HL-60 (cell line): ENCODE results near the gene TOMM40.

ENCODE experiments used
- DNase-seq, 2 experiments: peaks; one replicate each; pipeline ENCODE4 v3.0.0-alpha.2; 2010 to 2020; ENCODE audit warnings: low read depth in 1 of 2, low spot score in 1 of 2
- H3K27ac ChIP-seq: fragments of 250-450 bp; sonication (Bioruptor Pico); replicated peaks from 2 replicates; pipeline ENCODE4 v1.5.1; 2020; ENCODE audit warnings: mild to moderate bottlenecking, moderate library complexity
- H3K27me3 ChIP-seq: fragments of 250-450 bp; sonication (Bioruptor Pico); 2 replicates; pipeline ENCODE4 v1.5.1; 2021; ENCODE audit warnings: mild to moderate bottlenecking, moderate library complexity; ENCODE audit not compliant: insufficient read depth, poor library complexity, severe bottlenecking
- H3K4me3 ChIP-seq: replicated peaks from 2 replicates; pipeline ENCODE4 v1.5.1; 2011; ENCODE audit warnings: mild to moderate bottlenecking, control low read depth, low read length; ENCODE audit not compliant: insufficient read depth
- GABPA ChIP-seq: IDR thresholded peaks from 2 replicates; pipeline ENCODE4 v1.6.1; 2012; ENCODE audit warnings: low read depth
- POLR2AphosphoS5 ChIP-seq: IDR thresholded peaks from 2 replicates; pipeline ENCODE4 v1.6.1; 2012; ENCODE audit warnings: low read depth
- SPI1 ChIP-seq: IDR thresholded peaks from 2 replicates; pipeline ENCODE4 v1.6.1; 2012; ENCODE audit warnings: low read depth, mild to moderate bottlenecking, borderline replicate concordance
- TF ChIP-seq, protein P1 (sequence below): IDR thresholded peaks from 2 replicates; pipeline ENCODE4 v1.6.1; 2012; ENCODE audit warnings: low read depth; ENCODE audit not compliant: insufficient replicate concordance
- TF ChIP-seq, protein P2 (sequence below): IDR thresholded peaks from one replicate; pipeline ENCODE4 v1.5.1; 2011; ENCODE audit warnings: low read length, control low read depth, inconsistent platforms; ENCODE audit not compliant: insufficient read depth

Gene TOMM40

DNA sequence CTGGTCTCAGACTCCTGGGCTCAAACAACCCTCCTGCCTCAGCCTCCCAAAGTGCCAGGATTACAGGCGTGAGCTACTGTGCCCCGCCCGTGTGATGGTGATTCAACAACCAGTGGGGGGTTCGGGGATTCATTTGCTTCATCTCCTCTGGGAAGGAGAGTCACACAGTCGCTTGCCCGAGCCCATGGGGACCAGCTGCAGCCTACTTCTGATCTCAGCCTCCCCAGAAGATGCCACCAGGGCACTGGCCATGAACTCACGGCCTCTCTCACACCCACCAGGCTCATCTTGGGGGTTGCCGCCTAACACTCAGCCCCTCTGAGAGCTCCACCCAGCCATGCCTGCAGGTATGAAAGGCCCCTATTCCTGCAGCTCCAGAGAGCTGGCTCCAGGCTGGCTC is 6.8 kb downstream of the TOMM40 start:
- H3K27me3 ChIP-seq = no peaks in the 10 kb centered on the region
- H3K4me3 ChIP-seq = no peak overlapping the region
- DNase-seq = no peak
- TF ChIP-seq, protein P1, sequence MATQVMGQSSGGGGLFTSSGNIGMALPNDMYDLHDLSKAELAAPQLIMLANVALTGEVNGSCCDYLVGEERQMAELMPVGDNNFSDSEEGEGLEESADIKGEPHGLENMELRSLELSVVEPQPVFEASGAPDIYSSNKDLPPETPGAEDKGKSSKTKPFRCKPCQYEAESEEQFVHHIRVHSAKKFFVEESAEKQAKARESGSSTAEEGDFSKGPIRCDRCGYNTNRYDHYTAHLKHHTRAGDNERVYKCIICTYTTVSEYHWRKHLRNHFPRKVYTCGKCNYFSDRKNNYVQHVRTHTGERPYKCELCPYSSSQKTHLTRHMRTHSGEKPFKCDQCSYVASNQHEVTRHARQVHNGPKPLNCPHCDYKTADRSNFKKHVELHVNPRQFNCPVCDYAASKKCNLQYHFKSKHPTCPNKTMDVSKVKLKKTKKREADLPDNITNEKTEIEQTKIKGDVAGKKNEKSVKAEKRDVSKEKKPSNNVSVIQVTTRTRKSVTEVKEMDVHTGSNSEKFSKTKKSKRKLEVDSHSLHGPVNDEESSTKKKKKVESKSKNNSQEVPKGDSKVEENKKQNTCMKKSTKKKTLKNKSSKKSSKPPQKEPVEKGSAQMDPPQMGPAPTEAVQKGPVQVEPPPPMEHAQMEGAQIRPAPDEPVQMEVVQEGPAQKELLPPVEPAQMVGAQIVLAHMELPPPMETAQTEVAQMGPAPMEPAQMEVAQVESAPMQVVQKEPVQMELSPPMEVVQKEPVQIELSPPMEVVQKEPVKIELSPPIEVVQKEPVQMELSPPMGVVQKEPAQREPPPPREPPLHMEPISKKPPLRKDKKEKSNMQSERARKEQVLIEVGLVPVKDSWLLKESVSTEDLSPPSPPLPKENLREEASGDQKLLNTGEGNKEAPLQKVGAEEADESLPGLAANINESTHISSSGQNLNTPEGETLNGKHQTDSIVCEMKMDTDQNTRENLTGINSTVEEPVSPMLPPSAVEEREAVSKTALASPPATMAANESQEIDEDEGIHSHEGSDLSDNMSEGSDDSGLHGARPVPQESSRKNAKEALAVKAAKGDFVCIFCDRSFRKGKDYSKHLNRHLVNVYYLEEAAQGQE = no peak
- TF ChIP-seq GABPA (no peak), SPI1 (no peak), POLR2AphosphoS5 (no peak; the same call in 1 of the 2 replicates)
- TF ChIP-seq, protein P2, sequence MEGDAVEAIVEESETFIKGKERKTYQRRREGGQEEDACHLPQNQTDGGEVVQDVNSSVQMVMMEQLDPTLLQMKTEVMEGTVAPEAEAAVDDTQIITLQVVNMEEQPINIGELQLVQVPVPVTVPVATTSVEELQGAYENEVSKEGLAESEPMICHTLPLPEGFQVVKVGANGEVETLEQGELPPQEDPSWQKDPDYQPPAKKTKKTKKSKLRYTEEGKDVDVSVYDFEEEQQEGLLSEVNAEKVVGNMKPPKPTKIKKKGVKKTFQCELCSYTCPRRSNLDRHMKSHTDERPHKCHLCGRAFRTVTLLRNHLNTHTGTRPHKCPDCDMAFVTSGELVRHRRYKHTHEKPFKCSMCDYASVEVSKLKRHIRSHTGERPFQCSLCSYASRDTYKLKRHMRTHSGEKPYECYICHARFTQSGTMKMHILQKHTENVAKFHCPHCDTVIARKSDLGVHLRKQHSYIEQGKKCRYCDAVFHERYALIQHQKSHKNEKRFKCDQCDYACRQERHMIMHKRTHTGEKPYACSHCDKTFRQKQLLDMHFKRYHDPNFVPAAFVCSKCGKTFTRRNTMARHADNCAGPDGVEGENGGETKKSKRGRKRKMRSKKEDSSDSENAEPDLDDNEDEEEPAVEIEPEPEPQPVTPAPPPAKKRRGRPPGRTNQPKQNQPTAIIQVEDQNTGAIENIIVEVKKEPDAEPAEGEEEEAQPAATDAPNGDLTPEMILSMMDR = no peak
- 0 out of 2 replicates have a peak overlapping the region, but pooled peaks have one; percentile 2 for H3K27ac ChIP-seq

DNA sequence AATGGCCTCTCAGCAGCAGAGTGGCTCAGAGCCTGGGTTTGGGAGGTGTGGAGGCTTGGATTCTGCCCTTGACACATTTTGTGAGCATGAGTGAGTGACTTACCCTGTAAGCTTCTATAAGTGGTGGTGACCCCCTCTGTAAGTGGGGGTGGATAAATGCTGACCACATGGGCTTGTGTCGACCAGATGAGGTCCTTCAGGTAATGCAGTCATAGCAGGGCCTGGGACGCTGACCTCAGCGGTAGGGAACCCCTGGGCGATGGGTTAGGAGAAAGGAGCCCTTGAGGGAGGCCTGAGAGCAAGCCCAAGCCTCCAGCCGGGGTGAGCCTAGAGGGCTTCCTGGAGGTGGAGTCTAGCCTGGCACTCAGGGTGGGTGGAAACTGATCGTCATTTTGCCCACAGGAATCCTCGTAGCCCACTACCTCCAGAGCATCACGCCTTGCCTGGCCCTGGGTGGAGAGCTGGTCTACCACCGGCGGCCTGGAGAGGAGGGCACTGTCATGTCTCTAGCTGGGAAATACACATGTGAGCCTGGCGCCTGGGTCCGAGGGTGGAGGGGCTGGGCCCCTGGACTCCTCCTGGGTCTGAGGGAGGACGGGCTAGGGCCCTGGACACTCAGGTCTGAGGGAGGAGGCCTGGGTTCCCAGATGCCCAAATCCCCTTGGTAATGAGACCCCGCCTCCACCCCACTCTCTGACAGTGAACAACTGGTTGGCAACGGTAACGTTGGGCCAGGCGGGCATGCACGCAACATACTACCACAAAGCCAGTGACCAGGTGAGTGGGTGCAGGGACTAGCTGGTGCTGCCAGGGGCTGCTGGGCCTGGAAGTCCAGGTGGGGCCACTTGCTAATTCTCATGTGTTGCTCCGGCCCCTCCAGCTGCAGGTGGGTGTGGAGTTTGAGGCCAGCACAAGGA is 9.5 kb downstream of the TOMM40 start:
- TF ChIP-seq, protein P2 = no peak
- TF ChIP-seq POLR2AphosphoS5 = peak; percentile 59; the same call in 1 of the 2 replicates
- Histone ChIP-seq H3K27ac (no peak overlapping the region), H3K27me3 (peaks cover 7% of the 10 kb centered on the region), H3K4me3 (no peak overlapping the region)
- DNase-seq = no peak

DNA sequence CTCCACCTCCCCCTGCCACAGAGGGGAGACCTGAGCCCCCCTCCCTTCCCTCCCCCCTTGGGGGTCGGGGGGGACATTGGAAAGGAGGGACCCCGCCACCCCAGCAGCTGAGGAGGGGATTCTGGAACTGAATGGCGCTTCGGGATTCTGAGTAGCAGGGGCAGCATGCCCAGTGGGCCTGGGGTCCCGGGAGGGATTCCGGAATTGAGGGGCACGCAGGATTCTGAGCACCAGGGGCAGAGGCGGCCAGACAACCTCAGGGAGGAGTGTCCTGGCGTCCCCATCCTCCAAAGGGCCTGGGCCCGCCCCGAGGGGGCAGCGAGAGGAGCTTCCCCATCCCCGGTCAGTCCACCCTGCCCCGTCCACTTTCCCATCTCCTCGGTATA is 12.2 kb downstream of the TOMM40 start:
- H3K27ac ChIP-seq = no peak overlapping the region
- DNase-seq = no peak
- TF ChIP-seq SPI1 = no peak
- TF ChIP-seq, protein P2 = no peak
- TF ChIP-seq, protein P1 = no peak
- no peak for TF ChIP-seq POLR2AphosphoS5
- TF ChIP-seq GABPA = no peak
- H3K27me3 ChIP-seq = peaks cover 10% of the 10 kb centered on the region
- H3K4me3 ChIP-seq = no peak overlapping the region
